ENCODE results near the gene LCP2. TPM values are rescaled to one million over a fixed set of nuclear protein-coding genes. Genes with fewer than 3 reads are reported as not detected.

The LCP2 gene
- total RNA-seq, 1 donor from 2014 or later, result not detected

Other genes starting within 250 kb of the LCP2 start
- not detected in 2 replicates for gene FOXI1, start 191.9 kb downstream of the LCP2 start, total RNA-seq
- not detected in 2 replicates for gene C5orf58, start 64.8 kb downstream of the LCP2 start, total RNA-seq
- gene KCNMB1, start 91.6 kb upstream of the LCP2 start, total RNA-seq, result not detected in 2 replicates
- 2.0 and 3.3 TPM in 2 replicates for gene KCNIP1, start 206.2 kb upstream of the LCP2 start, total RNA-seq